SK-MEL-5 (cell line): ENCODE data around the gene ELL. TPM values are rescaled to one million over a fixed set of nuclear protein-coding genes. Genes with fewer than 3 reads are reported as not detected.

Experiments
- DNase-seq: peaks from one replicate; pipeline ENCODE4 v3.0.0-alpha.2; 2016; ENCODE audit warnings: low read depth, low spot score
- in situ Hi-C: cut with HindIII; loops from 2 replicates; pipeline ENCODE4 v1.10.0; 2016; ENCODE audit warnings: low sequenced_read_pairs, high pct_unique_total_duplicates, low pct_unique_long_range_greater_than_20kb
- total RNA-seq: library from RNA; depleted of rRNA; stranded (reverse); fragments of >200 nt; shearing (Covaris generic); gene quantifications from 2 replicates; pipeline ENCODE4 v1.2.3, GENCODE V29; 2014

The ELL gene
- total RNA-seq, 1 experiment from 2014 or later, result 4.0 TPM

DNA sequence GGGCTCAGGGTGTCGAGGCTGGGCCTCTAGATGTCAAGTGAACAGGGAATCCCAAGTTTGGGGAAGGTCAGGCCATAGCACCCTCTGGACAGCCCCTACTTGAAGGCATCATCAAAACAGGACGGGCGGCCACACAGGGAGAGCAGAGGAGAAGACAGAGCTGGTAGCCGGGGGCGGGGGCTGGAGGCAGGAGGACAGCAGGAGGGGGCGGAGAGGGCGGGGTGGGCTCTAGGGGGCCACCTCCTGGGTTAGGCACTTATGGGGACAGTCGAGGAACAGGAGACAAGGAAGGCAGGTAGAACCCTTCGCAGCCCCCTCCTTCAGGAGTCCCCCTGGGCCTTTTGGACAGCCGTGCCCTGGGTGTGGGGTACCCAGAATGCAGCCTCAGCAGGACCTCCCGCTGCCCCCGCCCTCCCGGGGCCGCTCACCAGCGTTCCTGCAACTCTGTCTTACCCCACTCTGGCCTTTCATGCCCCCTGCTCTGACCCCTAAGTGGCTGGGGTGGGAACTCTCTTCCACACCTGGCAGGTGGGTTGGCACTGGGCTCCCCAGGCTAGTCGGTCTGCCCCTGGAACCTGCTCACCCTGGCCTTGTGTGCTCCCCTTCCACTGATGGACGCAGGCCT is 96.9 kb downstream of the ELL start:
- no peak for DNase-seq
- in situ Hi-C loops, result no loop called here

- in situ Hi-C loops, result no loop called here
- no peak for DNase-seq
Measured at GRCh38 chr19:18424122-18424889, 97.6 kb downstream of the ELL start.

DNA sequence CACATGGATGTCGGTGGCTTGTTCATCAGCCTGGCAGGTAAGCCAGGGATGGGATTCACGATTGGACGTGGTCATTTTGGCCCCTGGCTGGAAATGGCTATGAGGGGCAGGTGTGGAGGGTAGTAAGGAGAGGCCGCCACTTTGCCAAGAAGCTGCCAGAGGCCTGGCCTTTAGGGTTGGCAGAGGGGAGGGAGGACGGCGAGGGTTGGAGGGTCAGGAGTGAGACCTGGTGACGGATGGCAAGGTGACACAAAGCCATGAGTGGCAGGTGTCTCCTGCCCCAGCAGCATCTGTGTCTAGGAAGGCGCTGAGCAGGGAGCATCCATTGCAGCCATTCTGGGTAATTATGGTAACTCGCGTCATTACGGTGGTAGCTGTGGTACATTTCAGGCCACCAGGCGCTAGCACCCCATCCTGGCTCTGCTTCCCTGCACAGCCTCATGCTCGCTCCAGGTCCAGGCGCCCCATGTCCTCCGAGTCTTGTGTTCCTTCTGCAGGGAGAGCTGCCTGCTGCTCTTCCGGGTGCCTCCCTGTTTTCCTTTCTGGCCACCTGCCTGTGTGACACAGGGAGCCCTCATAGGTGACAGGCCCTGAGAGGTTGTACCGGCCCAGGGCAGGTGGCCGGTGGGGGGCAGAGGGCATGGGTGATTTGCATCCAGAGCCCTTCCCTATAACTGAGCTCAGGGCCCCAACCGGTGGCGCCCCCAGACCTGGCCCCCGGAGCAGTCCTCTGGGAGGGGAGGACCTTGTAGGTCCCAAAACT is 98.4 kb downstream of the ELL start:
- no peak for DNase-seq
- in situ Hi-C loops, result no loop called here

DNA sequence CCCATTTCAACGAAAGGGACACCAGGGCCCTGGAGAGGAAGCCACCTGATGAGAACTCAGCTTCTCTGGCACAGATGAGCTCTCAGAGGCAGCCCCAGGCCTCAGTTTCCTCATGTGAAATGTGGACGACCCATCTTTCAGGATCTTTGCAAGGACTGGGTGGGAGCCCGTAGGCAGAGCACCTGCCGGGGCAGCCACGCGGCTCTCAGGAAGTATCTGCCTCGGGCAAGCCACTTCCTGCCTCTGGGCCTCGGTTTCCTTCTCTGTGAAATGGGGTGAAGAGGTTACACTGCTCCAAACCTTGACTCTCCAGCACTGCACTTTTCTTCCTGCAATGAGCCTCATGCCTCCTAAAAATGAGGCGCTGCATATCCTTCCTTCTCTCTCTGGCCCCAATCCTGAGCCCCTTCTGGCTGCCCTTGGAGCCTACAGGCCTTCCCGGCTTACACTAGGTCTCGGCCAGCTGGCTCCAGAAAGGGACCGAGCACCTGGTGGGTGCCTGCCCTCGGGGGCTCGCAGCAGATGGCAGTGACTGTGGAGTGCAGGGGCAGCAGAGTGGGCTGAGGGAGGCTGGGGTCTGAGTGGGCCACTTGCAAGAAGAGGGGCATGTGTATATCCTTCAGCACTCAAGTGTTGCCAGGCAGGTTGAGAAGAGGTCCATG is 99.2 kb downstream of the ELL start:
- in situ Hi-C loops, result no loop called here
- DNase-seq, result no peak

DNA sequence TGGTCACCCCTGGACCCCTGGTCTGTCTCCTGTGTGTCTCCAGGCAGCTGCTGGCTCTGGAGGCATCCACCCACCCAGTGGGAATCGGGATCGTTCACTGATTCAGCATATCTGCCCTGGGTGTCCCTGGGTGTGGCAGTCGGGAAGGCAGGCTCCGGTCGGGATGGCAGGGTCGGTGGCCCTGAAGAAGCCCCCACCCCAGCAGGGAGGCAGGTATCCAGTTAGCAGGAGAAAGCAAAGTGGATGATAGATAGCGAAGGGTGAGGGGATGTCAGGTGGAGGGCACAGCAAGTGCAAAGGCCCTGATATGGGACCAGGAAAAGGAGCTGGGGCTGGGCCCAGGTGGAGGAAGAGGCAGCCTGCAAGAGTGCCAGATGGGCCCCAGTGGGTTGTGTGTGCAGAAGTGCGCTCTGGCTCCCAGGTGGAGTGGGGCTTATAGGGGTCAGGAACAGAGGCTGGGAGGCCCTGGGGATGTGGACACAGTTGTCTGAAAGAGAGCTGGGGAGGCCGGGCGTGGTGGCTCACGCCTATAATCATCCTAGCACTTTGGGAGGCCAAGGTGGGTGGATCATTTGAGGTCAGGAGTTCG is 100.4 kb downstream of the ELL start:
- no peak for DNase-seq
- in situ Hi-C loops, result no loop called here

DNA sequence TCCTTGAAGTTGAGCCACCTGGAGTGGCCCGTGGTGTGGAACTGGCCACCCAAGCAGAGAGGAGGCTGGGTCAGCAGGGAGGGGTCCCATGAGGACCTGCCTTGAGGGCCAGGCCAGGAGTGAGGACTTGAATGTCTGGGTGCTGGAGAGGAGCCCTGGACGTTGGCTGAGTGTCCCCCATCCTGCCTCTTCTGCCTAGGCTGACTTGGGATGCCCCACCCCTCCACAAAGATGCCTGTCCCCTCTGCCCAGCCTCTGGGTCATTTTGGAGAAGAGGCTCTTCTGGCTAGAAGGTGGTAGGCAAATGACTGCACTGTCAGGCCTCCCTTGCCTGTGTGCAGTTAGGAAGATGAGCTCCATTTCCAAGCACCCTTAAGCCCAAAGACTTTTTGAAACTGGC is 100.9 kb downstream of the ELL start:
- in situ Hi-C loops, result no loop called here
- DNase-seq, result no peak

DNA sequence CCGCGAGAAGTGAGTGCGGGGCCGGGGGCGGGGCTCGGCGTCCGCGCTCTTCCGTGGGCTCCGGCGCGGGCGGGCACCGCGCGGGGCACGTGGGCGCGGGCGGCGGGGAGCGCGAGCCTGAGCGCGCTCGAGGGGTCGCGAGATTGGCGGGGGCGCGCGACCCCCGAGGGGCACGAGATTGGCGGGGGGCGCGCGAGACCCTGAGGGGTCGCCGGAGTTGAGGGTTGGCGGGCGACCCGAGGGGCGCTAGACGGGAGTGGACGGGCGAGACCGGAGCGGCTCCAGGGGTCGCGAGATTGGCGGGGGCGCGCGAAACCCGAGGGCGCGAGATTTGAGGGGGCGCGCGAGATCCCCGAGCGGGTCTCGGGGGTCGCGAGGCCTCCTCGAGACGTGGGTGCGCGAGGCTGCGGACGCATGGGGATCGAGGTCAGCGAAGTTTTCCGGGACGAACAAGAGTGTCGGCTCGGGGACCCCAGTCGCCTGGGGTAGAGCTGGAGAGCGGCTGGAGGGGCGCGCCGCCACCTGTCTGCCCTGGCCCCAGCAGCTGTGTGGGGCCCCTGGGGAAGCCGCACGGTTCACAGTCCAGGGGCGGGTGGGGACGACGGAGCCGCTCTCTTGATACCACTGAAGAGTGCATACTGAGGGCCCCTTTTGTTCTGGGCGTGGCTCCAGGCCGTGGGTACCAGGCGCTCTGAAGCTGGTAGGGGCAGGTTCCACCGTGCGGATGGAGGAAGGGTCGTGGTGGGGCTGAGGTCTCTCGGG is 102.0 kb downstream of the ELL start:
- in situ Hi-C loops, result no loop called here
- DNase-seq, result no peak

DNA sequence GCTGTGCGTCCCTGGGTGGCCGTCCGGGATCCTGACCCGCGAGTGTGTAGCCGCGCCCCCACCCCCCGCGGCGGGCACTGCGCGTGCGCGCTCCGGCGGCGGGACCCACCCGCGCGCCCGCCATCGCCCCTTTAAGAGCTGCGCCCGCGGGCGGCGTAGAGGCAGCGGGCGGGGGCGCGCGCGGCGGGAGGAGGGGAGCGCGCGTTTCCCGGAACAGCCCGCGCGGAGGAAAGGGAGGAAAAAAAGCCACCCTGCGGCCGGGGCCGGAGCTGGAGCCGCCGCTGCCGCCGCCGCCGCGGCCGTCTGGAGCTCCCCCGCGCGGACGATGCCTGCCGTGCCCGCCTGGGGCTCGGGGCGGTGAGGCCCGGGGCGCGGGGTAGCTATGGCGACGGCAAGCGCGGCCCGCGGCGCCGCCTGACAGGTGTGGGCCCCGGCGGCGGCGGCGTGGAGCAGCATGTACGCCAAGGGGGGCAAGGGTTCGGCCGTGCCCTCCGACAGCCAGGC is 102.6 kb downstream of the ELL start, which contains the start of gene SSBP4:
SSBP4 (plus strand) TSS at position 204 of the 504 bp plus-strand sequence; CDS start at position 455, 251 bp downstream.
- in situ Hi-C loops, result no loop called here

GRCh38 chr19:18418483-18419194 is 103.2 kb downstream of the ELL start:
- in situ Hi-C loops, result no loop called here
- DNase-seq, result no peak

More for the DNA sequence above, 102.6 kb downstream of the ELL start, which contains the start of gene SSBP4:
- peak; percentile 64 for DNase-seq

DNA sequence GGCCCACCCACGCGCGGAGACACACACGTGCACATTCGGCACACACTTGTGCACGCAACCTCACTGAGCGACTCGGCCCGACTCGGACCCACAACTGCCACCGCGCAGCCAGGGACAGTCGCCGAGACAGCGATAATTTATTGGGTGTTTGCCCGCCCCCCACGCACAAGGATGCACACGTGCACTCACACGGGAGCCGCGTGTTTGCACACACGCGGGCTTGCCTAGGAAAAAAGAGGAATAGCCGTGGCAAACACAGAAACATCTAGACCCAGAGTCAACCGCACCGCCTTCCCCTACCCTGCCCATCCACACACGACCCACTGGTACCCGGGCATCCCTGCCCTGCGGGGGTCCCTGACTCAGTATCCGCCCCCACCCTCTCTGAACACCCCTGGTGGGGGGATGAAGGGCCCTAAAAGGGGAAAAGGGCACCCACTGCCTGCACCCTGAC is 103.8 kb downstream of the ELL start:
- in situ Hi-C loops, result no loop called here
- DNase-seq, result no peak

DNA sequence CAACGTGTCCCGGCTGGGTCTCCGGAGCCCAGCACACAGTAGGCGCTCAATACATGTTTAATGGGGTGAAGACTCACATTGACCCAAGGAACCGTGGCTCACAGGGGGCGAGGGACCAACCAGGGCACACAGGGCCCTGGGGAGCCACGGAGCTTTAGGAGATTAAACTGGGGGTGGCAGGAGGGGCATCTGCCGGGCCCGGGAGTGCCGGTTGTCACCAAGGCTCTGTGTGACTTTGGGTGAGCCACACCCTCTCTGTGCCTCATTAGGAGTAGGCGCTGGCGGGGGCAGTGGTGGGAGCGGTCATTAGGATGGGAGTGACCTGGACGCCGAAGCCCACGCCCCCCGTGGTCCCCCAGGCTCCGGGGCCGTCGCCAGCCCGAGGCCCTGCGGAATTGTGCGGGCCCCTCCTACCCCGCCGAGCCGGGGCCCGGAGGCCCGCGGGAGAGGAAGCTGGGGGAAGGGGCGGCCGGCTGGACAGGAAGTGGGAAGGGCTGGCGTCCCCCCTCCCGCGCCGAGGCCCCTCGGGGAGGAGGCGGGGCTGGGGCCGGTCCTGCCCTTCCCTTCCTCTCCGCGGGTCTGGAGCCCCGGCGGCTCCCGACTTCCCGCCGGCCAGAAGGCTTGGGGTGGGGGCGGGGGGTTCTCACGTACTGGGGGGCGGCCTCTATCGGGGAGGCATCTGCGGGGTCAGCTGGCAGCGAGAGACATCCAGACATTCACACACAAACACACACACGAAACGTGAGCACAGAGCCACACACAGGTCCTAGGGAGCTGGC is 104.4 kb downstream of the ELL start:
- DNase-seq, result peak; percentile 50
- in situ Hi-C loops, result no loop called here

- peak; percentile 51 for DNase-seq
- in situ Hi-C loops, result no loop called here
Measured at GRCh38 chr19:18416778-18417249, 105.1 kb downstream of the ELL start.

DNA sequence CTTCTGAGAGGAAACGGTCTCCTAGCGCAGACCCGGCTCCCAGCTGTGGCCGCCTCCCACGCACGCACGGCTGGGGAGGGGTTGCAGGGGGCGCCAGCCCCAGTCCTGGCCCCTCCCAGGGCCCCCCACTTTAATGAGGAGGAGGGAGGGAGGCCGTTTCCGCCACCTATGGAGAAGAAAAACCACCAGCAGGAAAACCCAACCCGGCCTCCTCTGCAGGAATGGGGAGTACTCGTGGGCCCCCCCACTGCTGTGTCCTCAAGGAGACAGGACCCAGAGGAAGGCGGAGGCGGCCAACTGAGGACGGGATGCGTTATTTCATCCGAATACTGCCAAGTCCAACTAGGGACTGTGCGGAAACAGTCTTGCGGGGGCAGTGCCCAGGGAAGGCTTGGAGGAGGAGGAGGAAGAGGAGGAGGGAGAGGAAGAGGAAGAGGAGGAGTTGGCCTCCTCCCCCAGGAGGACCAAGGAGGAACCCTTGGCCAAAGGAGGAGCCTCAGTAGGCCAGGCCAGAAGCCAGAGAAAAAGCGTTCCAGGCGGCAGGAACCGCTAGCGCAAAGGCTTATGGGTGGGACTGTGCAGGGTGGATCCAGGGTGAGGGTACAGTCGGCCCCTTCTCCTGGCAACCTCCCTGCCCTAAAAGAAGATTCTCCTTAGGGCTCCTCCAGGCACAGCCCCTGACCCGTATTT is 106.5 kb downstream of the ELL start:
- in situ Hi-C loops, result no loop called here
- DNase-seq, result no peak

- in situ Hi-C loops, result no loop called here
- no peak for DNase-seq
Measured at GRCh38 chr19:18414504-18415177, 107.2 kb downstream of the ELL start.
